Measurements from ENCODE around the gene THSD7B.

- TF ChIP-seq, protein P1, sequence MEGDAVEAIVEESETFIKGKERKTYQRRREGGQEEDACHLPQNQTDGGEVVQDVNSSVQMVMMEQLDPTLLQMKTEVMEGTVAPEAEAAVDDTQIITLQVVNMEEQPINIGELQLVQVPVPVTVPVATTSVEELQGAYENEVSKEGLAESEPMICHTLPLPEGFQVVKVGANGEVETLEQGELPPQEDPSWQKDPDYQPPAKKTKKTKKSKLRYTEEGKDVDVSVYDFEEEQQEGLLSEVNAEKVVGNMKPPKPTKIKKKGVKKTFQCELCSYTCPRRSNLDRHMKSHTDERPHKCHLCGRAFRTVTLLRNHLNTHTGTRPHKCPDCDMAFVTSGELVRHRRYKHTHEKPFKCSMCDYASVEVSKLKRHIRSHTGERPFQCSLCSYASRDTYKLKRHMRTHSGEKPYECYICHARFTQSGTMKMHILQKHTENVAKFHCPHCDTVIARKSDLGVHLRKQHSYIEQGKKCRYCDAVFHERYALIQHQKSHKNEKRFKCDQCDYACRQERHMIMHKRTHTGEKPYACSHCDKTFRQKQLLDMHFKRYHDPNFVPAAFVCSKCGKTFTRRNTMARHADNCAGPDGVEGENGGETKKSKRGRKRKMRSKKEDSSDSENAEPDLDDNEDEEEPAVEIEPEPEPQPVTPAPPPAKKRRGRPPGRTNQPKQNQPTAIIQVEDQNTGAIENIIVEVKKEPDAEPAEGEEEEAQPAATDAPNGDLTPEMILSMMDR (conservative IDR thresholded peaks at IDR 0.05 in 1 of 2, IDR thresholded peaks at IDR 0.05 in 1 of 2; ENCODE audit: extremely low read depth in 1 of 2, insufficient read depth in 1 of 2, low read depth in 1 of 2, low read length in 2 of 2) = no peak
- no peak for TF ChIP-seq EZH2 (IDR thresholded peaks at IDR 0.05; ENCODE audit: borderline replicate concordance, low read length)
Measured at GRCh38 chr2:136860443-136860958, 95.2 kb downstream of the THSD7B start.

Data from mammary epithelial cell (primary cell).